Dendritic cell treated with granulocyte-macrophage colony-stimulating factor and Interleukin-4, amounts not matched to agents 40 ng/mL and 50 ng/mL, for 4 days (primary cell): ENCODE measurements around the gene TRIOBP.
"Not testable (repeated sequence)": the region's sequence is repeated elsewhere in the genome, so short reads cannot be mapped to it uniquely, and the experiment has no call there.

Experiments used
- H3K27ac Mint-ChIP-seq: one replicate; pipeline ENCODE4 v1.8.0; 2022; ENCODE audit warnings: mild to moderate bottlenecking, mixed read lengths
- H3K27me3 Mint-ChIP-seq: one replicate; pipeline ENCODE4 v1.8.0; 2022; ENCODE audit warnings: mild to moderate bottlenecking, mixed read lengths
- H3K36me3 Mint-ChIP-seq: one replicate; pipeline ENCODE4 v1.8.0; 2022; ENCODE audit warnings: low read depth, mixed read lengths
- H3K4me1 Mint-ChIP-seq: one replicate; pipeline ENCODE4 v1.8.0; 2022; ENCODE audit warnings: low read depth, mixed read lengths
- H3K4me3 Mint-ChIP-seq: one replicate; pipeline ENCODE4 v1.8.0; 2022; ENCODE audit warnings: mild to moderate bottlenecking, moderate library complexity, mixed read lengths
- H3K9me3 Mint-ChIP-seq: one replicate; pipeline ENCODE4 v1.8.0; 2022; ENCODE audit warnings: mixed read lengths
- intact Hi-C: fragments of 100-400 bp; cut with micrococcal nuclease; formaldehyde crosslinking; loops from one replicate; pipeline ENCODE4 v1.15.0; 2022

The TRIOBP gene

DNA sequence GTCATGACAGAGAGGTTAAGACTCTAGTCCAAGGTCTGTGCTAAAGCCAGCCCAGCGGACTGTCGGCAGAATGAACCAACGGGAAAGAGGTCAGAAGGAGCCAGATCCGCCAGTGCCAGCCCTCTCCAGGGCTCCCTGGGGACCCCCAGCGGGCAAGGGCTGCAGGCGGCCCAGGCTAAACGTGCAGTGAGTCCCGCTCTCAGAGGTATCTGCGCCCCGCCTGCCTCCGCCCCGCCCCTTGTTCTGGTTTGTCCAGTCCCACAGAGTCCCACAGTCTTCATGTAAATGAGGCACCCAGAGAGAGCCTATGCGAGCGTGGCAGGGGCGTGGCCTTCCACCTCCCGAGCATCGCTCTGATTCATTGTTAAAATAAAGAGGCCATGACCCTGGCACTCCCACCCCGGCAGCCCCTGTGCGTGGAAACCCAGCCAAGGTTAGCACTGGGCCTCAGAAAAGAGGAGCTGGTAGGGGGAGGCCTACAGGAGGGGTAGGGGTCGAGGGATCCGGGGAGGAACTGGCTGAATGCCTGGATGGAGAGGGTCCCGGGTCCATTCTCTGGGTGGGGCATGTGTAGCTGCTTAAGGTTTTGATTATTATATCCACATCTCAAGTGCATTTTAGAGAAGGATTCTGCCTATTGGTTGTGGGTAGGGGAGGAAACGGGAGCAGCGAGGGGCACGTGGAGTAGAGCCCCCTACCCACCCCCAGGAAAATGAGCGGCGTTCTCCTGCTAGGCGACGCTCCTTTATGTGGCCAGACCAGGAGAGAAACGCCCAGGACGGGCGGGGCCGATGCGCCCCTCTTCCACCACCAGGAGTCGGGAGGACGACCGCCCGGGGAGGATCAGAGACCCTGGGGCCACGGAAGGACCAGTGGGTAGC lies at the start of gene TRIOBP:
TRIOBP (plus strand) TSS at position 392 of the 881 bp plus-strand sequence. CDS start 4,318 bp downstream, outside the sequence.
- Mint-ChIP-seq H3K27me3 (peaks cover 3% of the 10 kb centered on the region), H3K4me3 (peak within 1 kb of the TSS; percentile 57), H3K4me1 (peaks cover 31% of the 10 kb centered on the region), H3K9me3 (no peaks in the 10 kb centered on the region), H3K36me3 (peaks cover 43% of the 10 kb centered on the region), H3K27ac (peak within 1 kb of the TSS; percentile 37)
- intact Hi-C loops, result loop anchor here (5.0 kb wide), 1 partner anchor 40 kb away; no protein-coding TSS in a partner anchor

DNA sequence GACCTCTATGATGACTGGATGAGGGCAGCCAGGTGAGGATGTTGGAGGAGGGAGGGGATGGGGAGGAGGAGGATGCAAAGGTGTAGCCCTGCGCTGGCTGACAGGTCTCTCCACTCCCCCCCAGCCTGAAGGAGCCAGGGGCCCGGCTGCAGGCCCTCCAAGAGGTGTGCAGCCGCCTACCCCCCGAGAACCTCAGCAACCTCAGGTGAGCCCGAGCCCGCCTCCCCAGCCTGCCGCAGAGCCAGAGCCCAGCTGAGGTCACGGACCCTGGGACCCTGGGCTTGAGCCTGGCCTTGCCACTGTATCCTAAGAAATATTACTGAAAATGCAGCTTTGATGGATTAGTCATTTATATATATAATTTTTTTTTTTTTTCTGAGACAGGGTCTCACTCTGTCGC lies 49.5 kb upstream of the TRIOBP start:
- Mint-ChIP-seq H3K4me3 (no peak overlapping the region), H3K27ac (no peak overlapping the region), H3K27me3 (no peaks in the 10 kb centered on the region), H3K4me1 (peaks cover 35% of the 10 kb centered on the region), H3K9me3 (no peaks in the 10 kb centered on the region), H3K36me3 (peaks cover 100% of the 10 kb centered on the region)
- intact Hi-C loops, result no loop called here

GRCh38 chr22:37647928-37648327 lies 48.9 kb upstream of the TRIOBP start:
- H3K36me3 Mint-ChIP-seq, result peaks cover 100% of the 10 kb centered on the region

DNA sequence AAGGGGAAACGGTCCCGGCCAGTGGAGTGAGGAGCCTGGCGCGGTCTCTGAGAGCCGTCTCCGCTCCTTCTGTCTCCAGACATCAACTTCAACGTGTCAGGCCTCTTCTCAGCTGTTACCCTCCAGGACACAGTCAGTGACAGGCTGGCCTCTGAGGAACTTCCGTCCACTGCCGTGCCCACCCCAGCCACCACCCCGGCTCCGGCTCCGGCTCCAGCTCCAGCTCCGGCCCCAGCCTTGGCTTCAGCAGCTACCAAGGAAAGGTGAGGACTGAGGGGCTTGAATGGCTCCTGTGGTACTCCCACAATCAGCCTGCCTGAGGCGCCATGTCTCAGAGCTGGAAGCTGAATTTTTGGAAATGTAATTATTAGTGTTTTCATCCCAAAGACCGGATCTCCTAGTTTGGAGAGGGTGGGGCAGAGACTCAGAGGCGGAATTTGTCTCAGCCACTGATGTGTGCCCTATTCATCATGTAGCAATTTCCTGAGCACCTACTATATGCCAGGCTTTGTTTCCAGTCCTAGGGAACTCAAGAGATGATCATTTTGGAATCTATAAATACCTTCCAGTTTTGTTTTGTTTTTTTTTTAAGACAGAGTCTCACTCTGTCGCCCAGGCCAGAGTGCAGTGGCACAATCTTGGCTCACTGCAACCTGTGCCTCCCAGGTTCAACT lies 46.2 kb upstream of the TRIOBP start:
- Mint-ChIP-seq H3K36me3 (peaks cover 100% of the 10 kb centered on the region), H3K9me3 (no peaks in the 10 kb centered on the region), H3K4me3 (no peak overlapping the region), H3K27me3 (no peaks in the 10 kb centered on the region), H3K27ac (no peak overlapping the region), H3K4me1 (peaks cover 10% of the 10 kb centered on the region)
- intact Hi-C loops, result no loop called here

More at GRCh38 chr22:37647928-37648327, 48.9 kb upstream of the TRIOBP start:
- Mint-ChIP-seq H3K27ac (peak overlapping the region; percentile 25), H3K4me3 (no peak overlapping the region), H3K27me3 (no peaks in the 10 kb centered on the region), H3K4me1 (peaks cover 29% of the 10 kb centered on the region), H3K9me3 (no peaks in the 10 kb centered on the region)
- intact Hi-C loops, result no loop called here

DNA sequence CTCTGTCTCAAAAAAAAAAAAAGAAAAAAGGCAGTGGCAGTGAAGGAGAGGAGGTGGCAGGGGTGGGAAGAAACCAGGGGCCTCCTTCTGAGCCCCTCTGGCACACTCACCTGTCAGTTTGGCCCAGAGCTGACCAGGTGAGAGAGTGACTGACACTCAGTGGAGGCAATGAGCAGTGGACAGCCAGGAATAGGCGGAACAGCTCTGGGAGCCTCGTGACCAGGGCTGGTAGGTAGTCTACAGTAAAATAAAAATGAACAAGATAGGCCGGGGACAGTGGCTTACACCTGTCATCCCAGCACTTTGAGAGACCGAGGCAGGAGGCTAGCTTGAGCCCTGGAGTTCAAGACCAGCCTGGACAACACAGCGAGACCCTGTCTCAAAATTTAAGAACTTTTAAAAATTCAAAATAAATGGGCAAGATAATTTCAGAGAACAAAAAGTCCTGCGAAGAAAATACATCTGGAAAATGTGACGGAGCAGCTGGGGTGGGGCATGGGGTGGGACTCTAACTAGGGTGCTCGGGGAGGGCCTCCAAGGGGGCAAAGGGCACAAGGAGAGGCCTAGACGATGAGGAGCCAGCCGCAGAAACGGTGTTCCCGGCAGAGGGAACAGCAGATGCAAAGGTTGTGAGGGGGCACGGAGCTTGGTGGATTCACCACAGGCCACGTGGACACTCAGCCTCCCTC lies 42.1 kb upstream of the TRIOBP start:
- intact Hi-C loops, result no loop called here
- Mint-ChIP-seq H3K27me3 (no peaks in the 10 kb centered on the region), H3K27ac (peak overlapping the region; percentile 16), H3K36me3 (peaks cover 69% of the 10 kb centered on the region), H3K9me3 (no peaks in the 10 kb centered on the region), H3K4me1 (peaks cover 27% of the 10 kb centered on the region), H3K4me3 (no peak overlapping the region)

DNA sequence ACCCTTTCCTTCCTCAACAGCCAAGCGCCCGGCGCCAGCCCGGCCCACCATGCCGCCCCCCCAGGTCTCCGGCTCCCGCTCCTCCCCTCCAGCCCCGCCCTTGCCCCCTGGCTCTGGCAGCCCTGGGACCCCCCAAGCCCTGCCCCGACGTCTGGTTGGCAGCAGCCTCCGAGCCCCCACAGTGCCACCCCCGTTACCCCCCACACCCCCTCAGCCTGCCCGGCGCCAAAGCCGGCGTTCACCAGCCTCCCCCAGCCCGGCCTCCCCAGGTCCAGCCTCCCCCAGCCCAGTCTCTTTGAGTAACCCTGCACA lies 41.6 kb upstream of the TRIOBP start:
- H3K27ac Mint-ChIP-seq, result no peak overlapping the region
- H3K36me3 Mint-ChIP-seq, result peaks cover 64% of the 10 kb centered on the region
- intact Hi-C loops, result no loop called here
- H3K27me3 Mint-ChIP-seq, result no peaks in the 10 kb centered on the region
- no peak overlapping the region for H3K4me3 Mint-ChIP-seq
- H3K9me3 Mint-ChIP-seq, result no peaks in the 10 kb centered on the region
- peaks cover 32% of the 10 kb centered on the region for H3K4me1 Mint-ChIP-seq

DNA sequence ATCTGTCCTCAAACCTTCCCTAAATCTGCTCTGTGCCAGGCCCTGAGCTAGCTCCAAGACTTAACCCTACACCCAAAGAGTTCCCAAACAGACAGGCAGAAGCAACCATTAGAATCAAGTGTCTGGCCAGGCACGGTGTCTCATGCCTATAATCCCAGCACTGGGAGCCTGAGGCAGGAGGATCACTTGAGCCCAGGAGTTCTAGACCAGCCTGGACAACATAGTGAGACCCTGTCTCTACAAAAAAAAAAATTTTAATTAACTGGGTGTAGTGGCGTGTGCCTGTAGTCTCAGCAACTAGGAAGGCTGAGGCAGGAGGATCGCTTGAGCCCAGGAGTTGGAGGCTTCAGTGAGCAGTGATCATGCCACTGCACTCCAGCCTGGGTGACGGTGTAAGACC lies 40.3 kb upstream of the TRIOBP start:
- Mint-ChIP-seq H3K4me1 (peaks cover 45% of the 10 kb centered on the region), H3K36me3 (peaks cover 50% of the 10 kb centered on the region), H3K27ac (peak overlapping the region; percentile 50)
- H3K9me3 Mint-ChIP-seq, H3K27me3 Mint-ChIP-seq, intact Hi-C loops, H3K4me3 Mint-ChIP-seq: not testable (repeated sequence)

- intact Hi-C loops, result loop anchor here (1.0 kb wide), 1 partner anchor 20 kb away; no protein-coding TSS in a partner anchor
- Mint-ChIP-seq H3K27me3 (no peaks in the 10 kb centered on the region), H3K4me1 (peaks cover 56% of the 10 kb centered on the region), H3K9me3 (no peaks in the 10 kb centered on the region), H3K4me3 (peak overlapping the region; percentile 81), H3K27ac (peak overlapping the region; percentile 86), H3K36me3 (peaks cover 43% of the 10 kb centered on the region)
Measured at GRCh38 chr22:37657590-37658132, 39.2 kb upstream of the TRIOBP start.

DNA sequence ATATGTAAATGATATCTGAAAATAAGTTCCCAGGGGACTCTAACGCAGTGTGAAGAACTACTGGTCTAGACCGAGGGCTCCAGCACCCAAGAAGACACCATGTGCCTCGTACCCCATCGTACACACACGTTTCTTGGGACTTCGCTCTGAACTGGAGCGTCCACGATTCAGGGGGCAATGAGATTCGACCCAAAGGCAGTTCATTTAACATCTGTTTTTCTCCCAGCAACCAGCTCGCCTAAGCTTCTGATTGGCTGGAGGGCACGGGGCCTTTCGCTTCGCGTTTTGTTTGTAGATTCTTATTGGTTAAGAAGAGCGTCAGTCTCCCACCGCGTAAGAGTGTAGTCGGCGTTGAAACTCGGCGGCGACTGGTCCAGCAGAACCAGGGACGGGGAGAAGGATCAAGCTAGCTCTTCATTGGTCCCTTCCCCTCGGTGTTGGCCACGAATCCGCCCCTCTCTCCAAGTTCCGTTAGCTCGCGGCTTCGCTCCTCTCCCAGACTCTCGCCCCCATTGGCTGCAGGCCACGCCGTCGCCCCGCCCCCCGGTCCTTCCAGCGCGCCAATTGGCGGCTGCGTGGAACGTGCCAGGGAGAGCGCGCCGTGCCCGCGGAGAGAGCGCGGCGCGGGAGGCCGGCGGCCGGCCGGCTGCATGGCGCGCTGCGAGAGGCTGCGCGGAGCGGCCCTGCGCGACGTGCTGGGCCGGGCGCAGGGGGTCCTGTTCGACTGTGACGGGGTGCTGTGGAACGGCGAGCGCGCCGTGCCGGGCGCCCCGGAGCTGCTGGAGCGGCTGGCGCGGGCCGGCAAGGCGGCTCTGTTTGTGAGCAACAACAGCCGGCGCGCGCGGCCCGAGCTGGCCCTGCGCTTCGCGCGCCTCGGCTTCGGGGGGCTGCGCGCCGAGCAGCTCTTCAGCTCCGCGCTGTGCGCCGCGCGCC lies 38.4 kb upstream of the TRIOBP start, which contains the start of gene PDXP:
PDXP (plus strand) TSS at position 591 of the 933 bp plus-strand sequence; CDS start at position 651, 60 bp downstream.
- Mint-ChIP-seq H3K9me3 (no peaks in the 10 kb centered on the region), H3K27ac (peak within 1 kb of the TSS; percentile 86), H3K4me3 (peak within 1 kb of the TSS; percentile 84), H3K4me1 (peaks cover 56% of the 10 kb centered on the region), H3K36me3 (peaks cover 38% of the 10 kb centered on the region), H3K27me3 (no peaks in the 10 kb centered on the region)
- intact Hi-C loops, result loop anchor here (1.0 kb wide), 1 partner anchor 19 kb away; no protein-coding TSS in a partner anchor

- intact Hi-C loops, result no loop called here
- H3K9me3 Mint-ChIP-seq, result no peaks in the 10 kb centered on the region
- H3K27ac Mint-ChIP-seq, result peak overlapping the region; percentile 78
- H3K27me3 Mint-ChIP-seq, result no peaks in the 10 kb centered on the region
- H3K4me3 Mint-ChIP-seq, result peak overlapping the region; percentile 84
- peaks cover 34% of the 10 kb centered on the region for H3K36me3 Mint-ChIP-seq
- H3K4me1 Mint-ChIP-seq, result peaks cover 56% of the 10 kb centered on the region
Measured at GRCh38 chr22:37659066-37659896, 37.6 kb upstream of the TRIOBP start.

DNA sequence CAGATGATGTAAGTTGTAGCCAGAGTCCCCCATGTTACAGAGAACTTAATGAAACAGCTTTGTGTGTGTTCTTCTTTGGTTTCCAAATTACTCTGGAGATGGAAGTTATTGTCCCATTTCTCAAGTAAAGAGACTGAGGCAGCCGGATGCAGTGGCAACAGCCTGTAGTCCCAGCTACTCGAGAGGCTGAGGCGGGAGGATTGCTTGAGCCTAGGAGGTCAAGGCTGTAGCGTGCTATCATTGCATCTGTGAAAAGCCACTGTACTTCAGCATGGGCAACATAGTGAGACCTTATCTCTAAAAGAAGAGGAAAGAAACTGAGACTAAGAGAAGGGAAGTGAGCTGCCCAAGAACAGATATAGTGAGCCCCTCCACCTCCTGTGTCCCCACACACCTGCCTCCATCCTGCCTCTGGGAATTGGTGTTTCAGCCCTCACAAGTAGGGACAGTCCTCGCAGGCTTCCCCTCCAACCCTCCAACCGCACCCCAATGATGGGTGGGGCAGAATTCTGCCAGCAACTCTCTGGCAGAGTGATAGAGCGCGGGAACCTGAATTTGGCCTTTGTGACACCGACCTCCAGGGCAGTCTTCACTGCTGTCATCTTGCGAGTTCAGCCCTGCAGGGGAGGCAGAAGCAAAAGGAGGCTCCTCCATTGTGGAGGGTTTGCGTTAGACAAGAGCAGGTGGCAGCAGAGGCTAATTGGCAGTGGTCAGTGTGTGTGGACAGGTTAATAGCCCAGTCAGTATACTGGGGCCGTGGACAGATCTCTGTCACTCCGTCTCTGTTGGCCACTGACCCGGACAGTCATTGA lies 36.7 kb upstream of the TRIOBP start:
- H3K27ac Mint-ChIP-seq, result peak overlapping the region; percentile 78
- H3K4me1 Mint-ChIP-seq, result peaks cover 51% of the 10 kb centered on the region
- peak overlapping the region; percentile 84 for H3K4me3 Mint-ChIP-seq
- intact Hi-C loops, result no loop called here
- H3K27me3 Mint-ChIP-seq, result no peaks in the 10 kb centered on the region
- no peaks in the 10 kb centered on the region for H3K9me3 Mint-ChIP-seq
- H3K36me3 Mint-ChIP-seq, result peaks cover 30% of the 10 kb centered on the region

GRCh38 chr22:37660709-37661045 lies 36.2 kb upstream of the TRIOBP start:
- H3K9me3 Mint-ChIP-seq, result no peaks in the 10 kb centered on the region
- H3K4me1 Mint-ChIP-seq, result peaks cover 51% of the 10 kb centered on the region
- no peak overlapping the region for H3K27ac Mint-ChIP-seq
- intact Hi-C loops, result no loop called here
- peaks cover 30% of the 10 kb centered on the region for H3K36me3 Mint-ChIP-seq
- no peaks in the 10 kb centered on the region for H3K27me3 Mint-ChIP-seq
- H3K4me3 Mint-ChIP-seq, result peak overlapping the region; percentile 84
